OCI-LY3 (cell line): ENCODE measurements around the gene ZNF148.

Experiments used
- EZH2phosphoT487 ChIP-seq: fragments of 200-600 bp; shearing (Covaris generic); IDR thresholded peaks from 2 replicates; pipeline ENCODE4 v1.6.1; 2018; ENCODE audit warnings: antibody characterized with exemption, mixed run types, low read depth
- TF ChIP-seq, protein P1 (sequence below): fragments of 200-600, 300-600 bp; sonication (generic); IDR thresholded peaks from 2 replicates; pipeline ENCODE4 v1.5.1; 2014; ENCODE audit warnings: antibody characterized with exemption, low read length, low read depth

- TF ChIP-seq, protein P1, sequence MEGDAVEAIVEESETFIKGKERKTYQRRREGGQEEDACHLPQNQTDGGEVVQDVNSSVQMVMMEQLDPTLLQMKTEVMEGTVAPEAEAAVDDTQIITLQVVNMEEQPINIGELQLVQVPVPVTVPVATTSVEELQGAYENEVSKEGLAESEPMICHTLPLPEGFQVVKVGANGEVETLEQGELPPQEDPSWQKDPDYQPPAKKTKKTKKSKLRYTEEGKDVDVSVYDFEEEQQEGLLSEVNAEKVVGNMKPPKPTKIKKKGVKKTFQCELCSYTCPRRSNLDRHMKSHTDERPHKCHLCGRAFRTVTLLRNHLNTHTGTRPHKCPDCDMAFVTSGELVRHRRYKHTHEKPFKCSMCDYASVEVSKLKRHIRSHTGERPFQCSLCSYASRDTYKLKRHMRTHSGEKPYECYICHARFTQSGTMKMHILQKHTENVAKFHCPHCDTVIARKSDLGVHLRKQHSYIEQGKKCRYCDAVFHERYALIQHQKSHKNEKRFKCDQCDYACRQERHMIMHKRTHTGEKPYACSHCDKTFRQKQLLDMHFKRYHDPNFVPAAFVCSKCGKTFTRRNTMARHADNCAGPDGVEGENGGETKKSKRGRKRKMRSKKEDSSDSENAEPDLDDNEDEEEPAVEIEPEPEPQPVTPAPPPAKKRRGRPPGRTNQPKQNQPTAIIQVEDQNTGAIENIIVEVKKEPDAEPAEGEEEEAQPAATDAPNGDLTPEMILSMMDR, result no peak
- no peak for TF ChIP-seq EZH2phosphoT487
Measured at GRCh38 chr3:125278155-125278554, 97.0 kb downstream of the ZNF148 start.
